ENCODE measurements around the gene CDK13.

The CDK13 gene

DNA sequence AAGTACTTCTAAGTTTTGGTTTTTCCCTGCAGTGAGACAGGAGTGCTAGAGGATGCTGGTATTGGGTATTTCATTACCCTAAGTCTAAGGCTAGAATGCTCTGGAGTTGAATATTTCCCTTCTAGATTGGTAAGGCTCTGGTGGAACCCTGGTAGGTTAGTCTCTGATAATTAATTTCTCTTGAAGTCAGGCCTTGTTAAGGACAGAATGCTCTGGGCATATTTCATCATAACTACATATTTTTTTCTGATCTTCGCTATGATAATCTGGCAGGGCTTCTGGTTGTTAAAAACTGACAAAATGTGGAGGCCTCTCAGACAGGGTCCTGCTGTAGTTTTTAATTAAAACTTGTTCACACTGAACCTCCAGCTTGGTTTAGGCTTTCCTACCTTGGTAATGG is 83.8 kb downstream of the CDK13 start:
- no peak for TF ChIP-seq CTCF (IDR thresholded peaks at IDR 0.05; ENCODE audit: low read depth, low read length)
- DNase-seq (ENCODE audit: extremely low read depth, low read depth), result no peak

GRCh38 chr7:40041456-40041855 is 91.4 kb downstream of the CDK13 start:
- no peak for DNase-seq (ENCODE audit: extremely low read depth, low read depth)
- TF ChIP-seq CTCF (IDR thresholded peaks at IDR 0.05; ENCODE audit: low read depth, low read length), result no peak

DNA sequence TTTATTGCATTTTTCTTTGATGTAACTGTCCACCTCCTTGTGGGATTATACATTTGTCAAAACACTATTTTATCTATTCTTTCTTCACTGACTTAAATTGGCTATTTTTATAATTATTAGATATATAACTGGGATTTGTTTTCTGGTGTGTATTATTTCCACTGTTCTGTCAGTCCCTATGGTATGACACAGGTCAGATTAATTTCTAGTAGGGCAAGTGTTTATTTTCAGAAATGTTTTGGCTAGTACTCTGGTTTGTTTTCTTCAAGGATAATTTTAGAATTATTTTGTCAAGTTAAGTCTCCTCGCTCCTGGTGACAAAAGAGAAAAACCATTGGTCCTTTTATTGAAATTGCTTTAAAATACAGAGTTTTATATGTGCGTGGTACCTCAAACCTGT is 93.1 kb downstream of the CDK13 start:
- TF ChIP-seq CTCF (IDR thresholded peaks at IDR 0.05; ENCODE audit: low read depth, low read length), result no peak
- no peak for DNase-seq (ENCODE audit: extremely low read depth, low read depth)

DNA sequence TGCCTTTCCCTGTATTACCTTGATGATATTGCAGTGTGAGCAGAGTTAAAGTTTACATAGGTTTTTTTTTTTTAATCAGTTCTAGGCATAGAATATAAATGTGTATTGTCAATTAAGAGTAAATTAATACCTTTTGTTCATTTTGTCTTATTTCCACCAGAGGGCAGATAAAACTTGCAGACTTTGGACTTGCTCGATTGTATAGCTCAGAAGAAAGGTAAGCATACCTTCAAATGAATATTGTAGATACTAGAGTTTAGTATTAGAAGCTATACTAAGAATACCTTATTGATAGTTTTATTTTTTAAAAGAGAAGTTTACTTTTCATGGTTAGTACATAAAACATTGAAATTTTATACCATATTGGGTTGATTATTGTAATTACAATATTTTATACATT is 97.6 kb downstream of the CDK13 start:
- DNase-seq (ENCODE audit: extremely low read depth, low read depth), result no peak

GRCh38 chr7:40057292-40057691 is 107.2 kb downstream of the CDK13 start:
- DNase-seq (ENCODE audit: extremely low read depth, low read depth), result no peak
- TF ChIP-seq CTCF (IDR thresholded peaks at IDR 0.05; ENCODE audit: low read depth, low read length), result no peak

More for the DNA sequence above, 97.6 kb downstream of the CDK13 start:
- TF ChIP-seq CTCF (IDR thresholded peaks at IDR 0.05; ENCODE audit: low read depth, low read length), result no peak; the same call in 1 of the 2 replicates

GRCh38 chr7:40058026-40058425 is 108.0 kb downstream of the CDK13 start:
- TF ChIP-seq CTCF (IDR thresholded peaks at IDR 0.05; ENCODE audit: low read depth, low read length), result no peak
- no peak for DNase-seq (ENCODE audit: extremely low read depth, low read depth)

DNA sequence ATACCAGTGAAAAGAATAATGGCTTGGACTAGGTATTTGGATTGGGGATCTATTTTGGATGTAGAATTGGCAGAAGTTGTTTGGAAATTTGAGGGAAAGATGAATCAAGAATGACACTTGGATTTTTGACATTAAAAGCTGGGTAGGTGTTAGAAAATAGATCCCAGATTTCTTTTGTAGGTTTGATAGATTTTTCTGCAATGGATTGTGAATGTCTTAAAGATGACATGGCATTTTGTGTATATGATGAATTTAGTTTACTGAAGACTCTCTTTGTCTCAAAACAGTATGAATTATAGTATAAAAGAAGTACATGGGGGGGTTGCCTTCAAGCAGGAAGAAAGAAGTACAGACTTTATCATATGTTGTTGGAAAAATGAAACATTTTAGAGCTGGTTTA is 108.6 kb downstream of the CDK13 start:
- no peak for TF ChIP-seq CTCF (IDR thresholded peaks at IDR 0.05; ENCODE audit: low read depth, low read length)
- no peak for DNase-seq (ENCODE audit: extremely low read depth, low read depth)

Data from AG09319 (cell line).